GM18502 (cell line): ENCODE measurements around the gene PIH1D1.

Experiments used
- ATAC-seq: cut with Tn5 transposase; IDR thresholded peaks from one replicate; pipeline ENCODE4 v1.9.1; 2021; ENCODE audit warnings: mild to moderate bottlenecking; ENCODE audit not compliant: unreplicated experiment, poor library complexity

Gene PIH1D1

GRCh38 chr19:49422407-49423070, 29.1 kb downstream of the PIH1D1 start:
- no peak for ATAC-seq

GRCh38 chr19:49421878-49422202, 29.8 kb downstream of the PIH1D1 start:
- ATAC-seq = no peak

- ATAC-seq = no peak
These were observed 30.4 kb downstream of the PIH1D1 start for GRCh38 chr19:49421039-49421877.

- ATAC-seq = no peak
These were observed 31.4 kb downstream of the PIH1D1 start for GRCh38 chr19:49420227-49420626.

- no peak for ATAC-seq
These were observed 32.4 kb downstream of the PIH1D1 start for GRCh38 chr19:49419173-49419572.

GRCh38 chr19:49418511-49418910, 33.1 kb downstream of the PIH1D1 start:
- ATAC-seq = no peak

GRCh38 chr19:49417088-49417487, 34.5 kb downstream of the PIH1D1 start:
- no peak for ATAC-seq

GRCh38 chr19:49415810-49416200, 35.8 kb downstream of the PIH1D1 start:
- ATAC-seq = no peak

GRCh38 chr19:49415102-49415809, 36.4 kb downstream of the PIH1D1 start:
- ATAC-seq = no peak

- no peak for ATAC-seq
These were observed 37.4 kb downstream of the PIH1D1 start for GRCh38 chr19:49414256-49414655.

GRCh38 chr19:49413348-49413747, 38.3 kb downstream of the PIH1D1 start:
- ATAC-seq = no peak

GRCh38 chr19:49411681-49412326, 39.8 kb downstream of the PIH1D1 start:
- ATAC-seq = no peak

- ATAC-seq = no peak
These were observed 42.1 kb downstream of the PIH1D1 start for GRCh38 chr19:49409441-49410029.

GRCh38 chr19:49408816-49409440, 42.7 kb downstream of the PIH1D1 start:
- no peak for ATAC-seq

GRCh38 chr19:49407482-49408015, 44.1 kb downstream of the PIH1D1 start:
- ATAC-seq = no peak

GRCh38 chr19:49407079-49407478, 44.5 kb downstream of the PIH1D1 start:
- no peak for ATAC-seq

GRCh38 chr19:49403404-49404187, 48.0 kb downstream of the PIH1D1 start:
- ATAC-seq = no peak

GRCh38 chr19:49400029-49400428, 51.6 kb downstream of the PIH1D1 start:
- ATAC-seq = no peak

GRCh38 chr19:49398931-49399330, 52.7 kb downstream of the PIH1D1 start:
- no peak for ATAC-seq
